HUDEP-2 (cell line): ENCODE results near the gene TASOR.

Source experiments
- DNase-seq, 76 experiments: peaks; one replicate each; lab custom pipeline; 2025; ENCODE audit not compliant: unreplicated experiment in 76 of 76; lab: John Stamatoyannopoulos, UW

The TASOR gene

DNA sequence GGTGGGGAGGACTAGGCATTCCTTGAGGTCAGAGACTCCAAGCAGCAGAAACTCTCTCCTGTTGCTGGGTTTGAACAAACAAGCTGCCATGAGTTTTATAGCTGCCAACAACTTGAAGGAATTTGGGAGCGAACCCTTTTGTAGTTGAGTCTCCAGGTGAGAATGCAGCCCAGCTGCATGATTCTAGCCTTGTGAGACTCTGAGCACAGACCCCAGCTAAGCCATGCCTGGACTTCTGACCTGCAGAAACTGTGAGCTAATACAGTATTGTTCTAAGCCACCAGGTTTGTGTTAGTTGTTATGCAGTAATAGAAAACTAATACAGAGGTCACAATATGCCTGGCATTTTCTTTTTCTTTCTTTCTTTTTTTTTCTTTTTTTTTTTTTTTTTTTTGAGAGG is 6.2 kb upstream of the TASOR start:
- no peak for DNase-seq

DNA sequence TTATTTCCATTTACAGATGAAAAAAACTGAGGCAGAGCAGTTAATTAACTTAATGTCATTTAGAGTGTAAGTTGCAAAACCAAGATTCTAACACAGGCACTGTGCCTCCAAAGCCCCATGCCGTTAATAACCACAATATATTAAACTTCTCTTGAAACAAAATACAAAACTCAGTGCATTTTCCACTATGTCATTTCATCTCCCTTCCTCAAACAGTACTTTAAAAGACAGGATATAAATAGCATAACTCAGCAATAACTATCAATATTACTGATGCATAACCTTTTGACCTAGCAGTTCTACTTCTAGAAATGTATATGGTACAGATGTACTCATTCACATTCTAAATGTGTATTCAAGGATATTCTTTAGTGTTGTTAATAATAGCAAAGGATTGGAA is 5.1 kb upstream of the TASOR start:
- no peak for DNase-seq

DNA sequence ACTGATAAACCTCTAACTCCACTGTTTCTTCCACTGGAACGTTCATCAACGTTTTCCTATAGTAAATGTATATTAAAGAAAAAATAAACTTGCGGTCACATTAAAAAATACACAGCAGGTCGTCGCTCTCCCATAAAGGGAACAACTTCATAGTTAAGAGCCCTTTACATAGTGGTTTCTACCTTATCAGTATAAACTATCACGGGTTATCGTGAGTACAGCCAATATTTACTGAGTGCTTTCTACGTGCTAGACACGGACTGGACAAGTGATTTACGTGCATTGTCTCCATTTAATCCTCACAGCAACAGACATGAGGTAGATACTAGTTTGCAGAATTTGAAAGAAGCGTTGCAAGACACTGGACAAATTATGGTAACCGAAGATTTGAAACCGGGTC is 964 bp upstream of the TASOR start:
- no peak for DNase-seq

DNA sequence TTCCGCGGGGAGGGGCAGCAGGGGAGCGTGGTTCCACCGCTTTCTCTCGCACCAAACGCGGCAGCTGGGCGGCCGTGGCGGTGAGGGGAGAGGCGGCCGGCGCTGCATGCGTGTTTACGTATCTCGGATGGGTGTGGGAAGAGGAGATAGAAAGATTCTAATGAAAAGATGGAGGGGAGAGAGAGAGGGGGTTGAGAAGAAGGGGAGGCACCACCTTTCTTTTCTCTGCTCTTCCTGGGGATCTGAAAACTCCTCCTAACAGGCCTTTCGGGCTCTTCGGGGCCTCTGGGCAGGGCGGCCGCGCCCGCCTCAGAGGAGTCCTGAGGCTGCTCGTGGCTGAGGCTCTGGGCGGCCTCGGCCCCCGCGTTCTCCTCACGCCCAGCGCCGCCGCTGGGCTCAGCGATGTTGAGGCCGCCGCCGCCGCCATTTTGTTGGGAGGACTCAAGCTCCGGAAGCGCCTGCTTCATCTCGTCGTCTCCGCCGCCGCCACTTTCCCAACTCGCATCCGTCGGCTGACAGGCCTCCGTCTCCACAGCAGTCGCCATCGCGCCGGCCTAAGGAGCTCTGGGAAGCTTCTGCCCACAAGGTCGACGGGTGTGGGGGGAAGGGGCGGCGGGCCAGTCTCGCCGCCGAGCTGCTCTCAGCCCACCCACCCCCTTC is 473 bp downstream of the TASOR start:
- peak in 73 of 76 experiments; percentile 10 to 77 (median 53) for DNase-seq

DNA sequence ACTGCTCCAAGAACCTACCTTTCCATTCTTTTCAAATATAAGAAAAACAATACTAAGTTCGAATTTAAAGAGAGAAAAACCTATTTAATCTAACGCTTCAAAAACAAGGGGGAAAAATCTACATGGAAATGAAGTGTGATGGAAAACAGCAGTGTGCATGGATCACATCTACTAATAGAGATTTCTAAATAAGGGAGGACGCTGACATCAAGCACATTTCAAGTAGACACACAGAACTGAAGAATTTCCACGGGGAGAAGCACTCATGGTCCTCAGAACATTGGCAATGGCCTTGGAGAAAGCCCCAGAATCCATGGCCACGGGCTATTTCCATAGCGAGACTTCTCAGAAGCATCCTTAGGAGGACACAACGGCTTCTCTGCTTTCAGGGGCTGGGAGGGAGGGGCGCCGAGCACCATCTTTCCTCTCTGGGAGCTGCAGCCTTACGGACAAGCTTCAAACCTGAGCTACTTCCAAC is 1.0 kb downstream of the TASOR start:
- DNase-seq, result no peak

DNA sequence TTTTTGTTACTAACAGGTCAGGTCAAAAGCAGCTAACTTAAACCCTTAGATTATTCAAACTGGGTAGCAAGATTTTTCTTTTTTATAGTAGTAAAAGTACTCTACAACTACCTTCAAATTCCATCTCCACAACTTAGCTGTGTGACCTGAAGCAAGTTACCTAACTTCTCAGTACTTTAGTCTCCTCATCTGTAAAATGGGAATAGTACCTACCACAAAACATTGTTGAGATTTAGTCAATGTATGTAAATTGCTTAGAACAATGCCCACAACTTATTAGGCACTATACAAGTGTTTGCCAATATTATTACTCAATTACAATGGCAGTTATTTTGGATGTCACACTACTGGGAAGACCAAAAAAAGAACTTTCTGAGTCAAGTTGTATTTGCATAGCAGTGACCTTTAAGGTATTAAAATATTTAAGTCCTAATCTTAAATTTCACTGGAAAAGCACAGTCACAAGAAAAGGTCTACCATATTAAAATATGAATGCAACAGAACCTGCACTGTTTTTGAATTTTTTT is 2.9 kb downstream of the TASOR start:
- no peak for DNase-seq

DNA sequence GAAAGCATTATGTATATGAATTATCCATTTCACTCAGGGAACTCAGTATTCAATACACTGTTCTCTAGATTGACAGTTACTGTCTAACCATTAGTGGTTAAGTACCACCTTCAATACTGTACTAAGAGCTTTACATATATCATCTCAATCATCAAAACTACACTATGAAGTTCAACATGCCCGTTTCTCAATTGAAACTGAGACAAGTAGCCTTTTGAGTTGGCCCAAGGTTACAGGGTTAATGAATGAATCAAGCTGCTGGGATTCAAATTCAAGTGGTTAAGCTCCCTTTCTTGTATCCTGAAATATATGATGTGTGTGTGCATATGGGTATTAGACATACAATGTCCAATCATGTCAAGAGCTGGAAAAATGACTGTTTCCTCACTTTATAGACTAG is 5.8 kb downstream of the TASOR start:
- DNase-seq, result no peak

DNA sequence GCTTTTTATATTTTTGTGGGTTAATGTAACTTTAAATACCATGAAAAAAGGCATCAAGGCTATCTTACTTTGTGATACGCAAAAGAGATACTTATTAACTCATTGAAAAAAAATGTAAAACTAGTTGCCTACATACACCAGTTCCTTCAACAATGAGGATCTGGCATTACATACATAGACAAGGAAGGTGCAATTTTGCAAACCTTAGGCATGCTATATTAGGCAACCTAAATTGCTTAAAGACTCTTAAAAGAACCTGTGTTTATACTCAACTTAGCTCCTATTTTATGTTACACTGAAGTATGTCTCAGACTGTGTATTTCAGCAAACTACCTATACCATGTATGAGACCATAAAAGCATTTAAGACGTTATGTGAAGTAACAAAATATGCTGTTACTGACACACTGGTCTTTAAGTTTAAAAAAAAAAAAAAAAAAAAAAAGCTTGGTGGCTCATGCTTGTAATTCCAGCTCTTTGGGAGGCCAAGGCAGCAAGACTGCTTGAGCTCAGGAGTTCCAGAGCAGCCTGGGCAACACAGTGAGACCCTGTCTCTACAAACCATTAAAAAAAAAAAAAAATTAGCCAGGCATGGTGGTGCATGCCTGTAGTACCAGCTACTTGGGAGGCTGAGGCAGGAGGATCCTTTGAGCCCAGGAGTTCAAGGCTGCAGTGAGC is 9.1 kb downstream of the TASOR start:
- DNase-seq, result no peak

DNA sequence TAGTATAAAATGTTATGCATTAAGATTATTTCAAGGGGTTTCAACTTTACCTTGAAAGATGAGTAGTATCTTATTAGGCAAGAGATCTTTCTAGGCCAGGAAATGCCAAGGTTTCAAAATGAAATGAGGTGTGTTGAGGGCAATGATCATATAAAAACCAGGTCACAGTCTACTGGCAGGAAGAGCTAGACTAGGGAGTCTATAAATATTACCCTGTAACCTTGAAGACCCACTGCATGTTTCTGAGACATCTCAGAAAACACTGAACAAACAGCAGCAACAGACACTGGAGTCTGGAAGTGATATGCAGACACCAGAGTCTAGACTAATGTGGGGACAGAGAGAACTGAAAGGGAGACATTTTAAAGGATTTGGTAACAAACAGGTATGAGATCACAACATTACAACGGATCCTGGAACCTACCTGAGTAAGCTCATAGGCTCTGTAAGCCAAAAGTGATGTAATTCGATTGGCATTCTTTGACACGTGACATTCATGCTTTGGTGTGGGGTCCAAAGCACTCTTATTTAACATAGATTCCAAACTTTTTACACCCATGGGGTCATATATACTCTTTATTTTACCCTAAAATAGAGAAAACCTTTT is 15.0 kb downstream of the TASOR start:
- no peak for DNase-seq

DNA sequence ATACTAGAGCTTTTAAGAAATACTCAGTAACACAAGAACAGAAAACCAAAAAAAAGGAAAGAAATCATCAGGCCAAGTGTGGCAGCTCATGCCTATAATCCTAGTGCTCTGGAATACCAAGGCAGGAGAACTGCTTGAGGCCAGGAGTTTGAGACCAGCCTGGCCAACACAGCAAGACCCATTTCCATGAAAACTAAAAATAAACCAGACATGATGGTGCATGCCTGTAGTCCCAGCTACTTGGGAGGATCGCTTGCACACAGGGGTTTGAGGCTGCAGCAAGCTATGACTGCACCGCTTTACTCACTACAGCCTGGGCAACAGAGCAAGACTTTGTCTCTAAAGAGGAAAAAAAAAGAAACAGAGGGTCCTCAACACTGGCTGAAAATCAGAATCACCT is 18.2 kb downstream of the TASOR start:
- DNase-seq, result no peak

DNA sequence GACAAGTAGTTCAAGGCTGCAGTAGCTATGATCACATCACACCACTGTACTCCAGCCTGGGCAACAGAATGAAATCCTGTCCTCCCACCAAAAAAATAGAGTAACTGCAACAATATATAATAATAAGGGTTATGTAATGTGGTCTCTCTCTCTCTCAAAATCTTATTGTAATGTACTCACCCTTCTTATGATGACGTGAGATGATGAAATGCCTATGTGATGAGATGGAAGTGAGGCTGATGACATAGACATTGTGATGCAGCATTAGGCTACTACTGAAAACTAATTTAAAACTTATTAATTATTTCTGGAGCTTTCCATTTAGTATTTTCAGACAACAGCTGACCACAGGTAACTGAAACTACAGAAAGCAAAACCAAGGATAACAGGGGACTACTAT is 27.4 kb downstream of the TASOR start:
- DNase-seq, result no peak

DNA sequence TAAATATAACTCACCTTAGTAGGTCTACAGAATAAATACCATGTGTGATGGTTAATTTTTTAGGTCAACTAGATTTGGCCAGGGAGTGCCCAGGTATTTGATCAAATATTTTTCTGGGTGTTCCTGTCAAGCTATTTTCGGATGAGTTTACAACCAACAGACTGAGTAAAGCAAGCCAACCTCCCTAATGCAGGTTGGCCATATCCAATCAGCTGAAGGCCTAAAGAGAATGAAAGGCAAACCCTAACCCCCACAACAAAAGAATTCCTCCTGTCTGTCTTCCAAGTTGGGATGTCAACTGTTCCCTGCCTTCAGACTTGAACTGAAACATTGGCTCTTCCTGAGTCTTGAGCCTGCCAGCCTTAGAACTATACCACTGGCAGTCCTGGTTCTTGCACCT is 28.6 kb downstream of the TASOR start:
- DNase-seq, result no peak

DNA sequence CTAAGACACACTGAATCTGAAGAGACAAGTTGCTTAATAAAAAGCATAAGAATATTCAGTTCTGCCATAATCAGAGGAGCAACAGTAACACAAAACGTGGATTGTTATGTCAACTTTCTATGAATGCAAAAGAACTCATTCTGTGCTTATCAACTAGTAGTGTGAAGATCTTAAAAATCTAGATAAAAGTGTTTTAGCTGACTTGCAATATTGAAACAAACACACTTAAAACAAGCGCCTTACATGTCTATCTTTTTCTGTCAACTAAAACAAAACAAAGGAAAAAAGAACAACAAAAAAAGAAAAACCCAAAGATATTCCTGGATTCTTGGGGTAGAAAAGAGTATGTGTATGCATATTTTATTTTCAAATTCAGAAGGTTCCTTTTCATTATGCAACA is 37.7 kb downstream of the TASOR start:
- no peak for DNase-seq

DNA sequence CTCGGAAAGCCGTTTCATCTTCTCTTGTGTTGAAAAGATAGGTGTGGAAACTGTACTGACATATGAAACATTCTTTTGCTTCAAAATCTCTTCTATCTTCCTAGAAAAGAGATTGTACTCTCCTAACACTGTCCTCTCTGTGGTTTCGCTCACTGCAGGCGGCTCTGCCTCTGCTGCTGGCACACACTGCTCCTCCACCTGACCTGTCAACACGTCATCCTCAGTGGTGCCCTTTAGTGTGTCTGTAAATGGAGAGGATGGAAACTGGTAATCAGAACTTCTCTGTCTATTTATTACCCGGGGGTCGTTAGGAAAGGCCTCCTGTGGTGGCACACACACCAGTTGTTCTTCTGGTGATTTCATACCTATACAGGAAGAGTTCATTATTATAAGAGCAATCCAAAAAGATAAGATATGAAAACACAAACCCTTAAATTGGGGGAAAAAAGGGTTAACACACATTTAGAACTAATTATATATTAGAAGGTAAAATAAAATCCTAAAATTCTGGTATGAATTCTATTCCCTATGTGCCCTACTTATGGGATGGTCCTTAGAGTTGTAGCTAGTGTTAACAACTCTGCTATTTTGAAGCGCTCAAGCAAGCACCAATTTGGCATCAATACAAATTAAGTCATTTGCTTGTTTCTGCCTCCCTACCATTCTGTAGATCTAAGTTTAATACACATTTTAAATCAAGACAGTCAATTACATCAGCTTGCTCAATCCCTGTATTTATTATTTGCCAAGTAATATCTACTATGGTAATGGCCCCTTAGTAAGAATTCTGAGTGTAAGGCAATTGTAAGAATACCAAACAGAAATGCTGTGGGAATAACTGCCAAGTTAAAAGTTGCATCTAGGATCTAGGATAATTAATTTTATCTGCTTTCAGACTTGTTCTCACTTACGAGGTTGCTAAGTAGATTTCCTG is 49.2 kb downstream of the TASOR start:
- no peak for DNase-seq
